Right atrium auricular region (tissue), 2 donors: ENCODE results near the gene LONP2. TPM values are rescaled to one million over a fixed set of nuclear protein-coding genes. Genes with fewer than 3 reads are reported as not detected.

Experiments
- DNase-seq: peaks from one replicate; pipeline ENCODE4 v3.0.0-alpha.2; 2019; ENCODE audit warnings: low spot score
- H3K27ac ChIP-seq, 2 donors: fragments of 200-600 bp; sonication (generic); 1 replicate in 1 of 2; 2 replicates in 1 of 2; pipeline ENCODE4 v1.5.1; 2016 to 2019
- H3K27me3 ChIP-seq, 2 donors: fragments of 200-600 bp; sonication (generic); one replicate each; pipeline versions ENCODE4 v1.5.1 to v1.6.0; 2017 to 2019
- H3K36me3 ChIP-seq: fragments of 200-600 bp; sonication (generic); one replicate; pipeline ENCODE4 v1.5.1; 2016
- H3K4me1 ChIP-seq, 2 donors: fragments of 200-600 bp; sonication (generic); one replicate each; pipeline versions ENCODE4 v1.5.1 to v1.6.0; 2017 to 2019
- H3K4me3 ChIP-seq, 2 donors: fragments of 200-600 bp; sonication (generic); 1 replicate in 1 of 2; 2 replicates in 1 of 2; pipeline ENCODE4 v1.5.1; 2017 to 2019; ENCODE audit warnings: mild to moderate bottlenecking in 1 of 2, moderate library complexity in 1 of 2
- H3K9me3 ChIP-seq, 2 donors: fragments of 200-600 bp; sonication (generic); one replicate each; pipeline ENCODE4 v1.5.1; 2019
- CTCF ChIP-seq, 2 donors: fragments of 200-600 bp; sonication (generic); IDR thresholded peaks; one replicate each; pipeline ENCODE4 v1.5.1; 2019; ENCODE audit warnings: antibody characterized with exemption in 2 of 2
- total RNA-seq, 2 donors: library from RNA; depleted of rRNA; stranded (reverse); fragments of >200 nt; gene quantifications; one replicate each; pipeline ENCODE4 v1.1.0, GENCODE V29; 2016

Gene LONP2
- total RNA-seq, 2 donors from 2014 or later, result 37.2 to 48.9 TPM

- no peak for DNase-seq
- Histone ChIP-seq H3K4me1 (peaks cover 0 to 3% of the 10 kb centered on the region in 2 donors), H3K9me3 (no peaks in the 10 kb centered on the region), H3K36me3 (peaks cover 15% of the 10 kb centered on the region), H3K27ac (no peak overlapping the region), H3K27me3 (no peaks in the 10 kb centered on the region), H3K4me3 (no peak overlapping the region)
- no peak for TF ChIP-seq CTCF (IDR thresholded peaks at IDR 0.05)
Observed at GRCh38 chr16:48358419-48358818, 114.3 kb downstream of the LONP2 start.

GRCh38 chr16:48359983-48360382 is 115.9 kb downstream of the LONP2 start:
- Histone ChIP-seq H3K4me1 (peaks cover 0 to 8% of the 10 kb centered on the region in 2 donors), H3K36me3 (peaks cover 15% of the 10 kb centered on the region), H3K9me3 (no peaks in the 10 kb centered on the region), H3K27ac (no peak overlapping the region), H3K4me3 (no peak overlapping the region), H3K27me3 (no peaks in the 10 kb centered on the region)
- TF ChIP-seq CTCF (IDR thresholded peaks at IDR 0.05), result no peak
- no peak for DNase-seq

DNA sequence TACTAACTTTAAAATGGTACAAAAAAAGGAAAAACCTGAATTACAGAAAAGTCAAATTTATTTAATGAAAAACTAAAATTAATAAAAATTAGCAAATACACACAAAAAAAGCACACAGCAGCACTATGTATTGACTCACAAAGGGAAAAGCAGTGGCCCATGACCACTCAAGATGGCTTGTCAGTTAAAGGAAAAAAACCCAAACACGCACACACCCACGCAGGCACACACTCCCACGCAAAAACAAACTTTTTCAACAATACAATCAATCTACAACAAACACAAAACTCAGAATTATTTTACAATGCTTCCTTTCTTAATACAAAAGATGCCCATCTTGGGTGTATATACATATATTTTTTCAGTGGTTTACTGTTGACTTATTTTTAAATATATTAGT is 116.9 kb downstream of the LONP2 start:
- H3K4me3 ChIP-seq, result no peak overlapping the region
- no peak for TF ChIP-seq CTCF (IDR thresholded peaks at IDR 0.05)
- peaks cover 0 to 15% of the 10 kb centered on the region in 2 donors for H3K4me1 ChIP-seq
- H3K9me3 ChIP-seq, result no peaks in the 10 kb centered on the region
- no peak overlapping the region for H3K27ac ChIP-seq
- peaks cover 15% of the 10 kb centered on the region for H3K36me3 ChIP-seq
- DNase-seq, result no peak
- H3K27me3 ChIP-seq, result no peaks in the 10 kb centered on the region

DNA sequence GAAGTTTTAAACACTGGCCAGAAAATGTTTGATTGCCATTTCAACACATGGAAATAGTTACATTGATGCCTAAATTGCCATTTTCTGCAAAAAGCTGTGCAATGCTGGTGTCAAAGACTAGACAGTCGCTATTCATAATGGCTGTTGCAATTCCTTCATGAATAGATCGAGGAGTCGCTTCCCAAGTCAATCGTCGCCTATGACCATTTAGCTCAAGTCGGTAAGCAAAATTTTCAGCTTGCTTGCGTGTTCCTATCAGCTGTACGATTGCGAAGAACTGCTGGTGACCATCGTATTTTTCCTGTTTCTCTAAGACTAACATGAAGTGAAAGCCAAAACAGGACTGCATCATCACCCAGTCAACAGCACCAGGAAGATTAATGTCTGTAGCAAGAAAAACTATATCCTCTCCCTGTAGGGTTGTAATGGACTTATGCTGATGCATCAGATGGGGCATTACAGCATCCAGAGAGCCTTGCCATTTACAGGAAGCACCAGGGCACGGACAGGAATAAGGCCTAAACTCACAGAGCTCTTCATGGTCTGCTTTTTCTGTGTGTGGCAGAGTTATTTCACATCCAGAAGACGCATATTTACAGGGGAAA is 117.5 kb downstream of the LONP2 start:
- peaks cover 0 to 19% of the 10 kb centered on the region in 2 donors for H3K4me1 ChIP-seq
- no peaks in the 10 kb centered on the region for H3K27me3 ChIP-seq
- H3K4me3 ChIP-seq, result no peak overlapping the region
- TF ChIP-seq CTCF (IDR thresholded peaks at IDR 0.05), result no peak
- no peak for DNase-seq
- H3K9me3 ChIP-seq, result no peaks in the 10 kb centered on the region
- peaks cover 15% of the 10 kb centered on the region for H3K36me3 ChIP-seq
- H3K27ac ChIP-seq, result no peak overlapping the region

- Histone ChIP-seq H3K27ac (peak overlapping the region; percentile 68 to 85), H3K36me3 (peaks cover 11% of the 10 kb centered on the region), H3K27me3 (no peaks in the 10 kb centered on the region), H3K4me1 (peaks cover 0 to 34% of the 10 kb centered on the region in 2 donors), H3K9me3 (no peaks in the 10 kb centered on the region), H3K4me3 (peak overlapping the region; percentile 51 to 63)
- TF ChIP-seq CTCF (IDR thresholded peaks at IDR 0.05), result no peak
- no peak for DNase-seq
Observed at GRCh38 chr16:48365025-48365600, 121.0 kb downstream of the LONP2 start.
